KMS-11 (cell line): ENCODE results near the gene NPLOC4.

ENCODE experiments used
- H2AFZ ChIP-seq: fragments of 200-600 bp; sonication (generic); 2 replicates; pipeline ENCODE4 v1.6.1; 2016; ENCODE audit warnings: antibody characterized with exemption, mixed run types, low read depth
- H3K27ac ChIP-seq: fragments of 200-600 bp; sonication (generic); 2 replicates; pipeline ENCODE4 v1.6.1; 2016; ENCODE audit warnings: mild to moderate bottlenecking, mixed run types
- H3K27me3 ChIP-seq: fragments of 200-600 bp; sonication (generic); 2 replicates; pipeline ENCODE4 v1.6.1; 2017; ENCODE audit warnings: mild to moderate bottlenecking, low read depth, mixed run types, moderate library complexity; ENCODE audit not compliant: insufficient read depth
- H3K36me3 ChIP-seq: fragments of 200-600 bp; sonication (generic); 2 replicates; pipeline ENCODE4 v1.6.1; 2017; ENCODE audit warnings: mild to moderate bottlenecking, mixed run types; ENCODE audit not compliant: insufficient read depth
- H3K4me1 ChIP-seq: fragments of 200-600 bp; sonication (generic); 2 replicates; pipeline ENCODE4 v1.6.1; 2016; ENCODE audit warnings: mild to moderate bottlenecking, low read depth, mixed run types; ENCODE audit not compliant: poor library complexity, severe bottlenecking
- H3K4me2 ChIP-seq: fragments of 200-600 bp; sonication (generic); 2 replicates; pipeline ENCODE4 v1.7.0; 2016; ENCODE audit warnings: mild to moderate bottlenecking, mixed run types
- H3K4me3 ChIP-seq: fragments of 200-600 bp; sonication (generic); IDR thresholded peaks from 2 replicates; pipeline ENCODE4 v1.6.1; 2017; ENCODE audit warnings: low read depth, low read length, mixed read lengths; ENCODE audit not compliant: insufficient read depth
- H3K79me2 ChIP-seq: fragments of 200-600 bp; sonication (generic); 2 replicates; pipeline ENCODE4 v1.6.1; 2016; ENCODE audit warnings: low read depth, mixed run types; ENCODE audit not compliant: insufficient read depth
- H3K9ac ChIP-seq: fragments of 200-600 bp; sonication (generic); 2 replicates; pipeline ENCODE4 v1.6.1; 2016; ENCODE audit warnings: mild to moderate bottlenecking, mixed run types
- H4K20me1 ChIP-seq: fragments of 200-600 bp; sonication (generic); 2 replicates; pipeline ENCODE4 v1.6.1; 2016; ENCODE audit warnings: mild to moderate bottlenecking, mixed run types; ENCODE audit not compliant: insufficient read depth
- TF ChIP-seq, protein P1 (sequence below): fragments of 200-600 bp; sonication (generic); conservative IDR thresholded peaks from 2 replicates; pipeline ENCODE4 v1.6.1; 2017; ENCODE audit warnings: low read depth, mild to moderate bottlenecking, antibody characterized with exemption, low read length, moderate library complexity, mixed read lengths

The NPLOC4 gene

DNA sequence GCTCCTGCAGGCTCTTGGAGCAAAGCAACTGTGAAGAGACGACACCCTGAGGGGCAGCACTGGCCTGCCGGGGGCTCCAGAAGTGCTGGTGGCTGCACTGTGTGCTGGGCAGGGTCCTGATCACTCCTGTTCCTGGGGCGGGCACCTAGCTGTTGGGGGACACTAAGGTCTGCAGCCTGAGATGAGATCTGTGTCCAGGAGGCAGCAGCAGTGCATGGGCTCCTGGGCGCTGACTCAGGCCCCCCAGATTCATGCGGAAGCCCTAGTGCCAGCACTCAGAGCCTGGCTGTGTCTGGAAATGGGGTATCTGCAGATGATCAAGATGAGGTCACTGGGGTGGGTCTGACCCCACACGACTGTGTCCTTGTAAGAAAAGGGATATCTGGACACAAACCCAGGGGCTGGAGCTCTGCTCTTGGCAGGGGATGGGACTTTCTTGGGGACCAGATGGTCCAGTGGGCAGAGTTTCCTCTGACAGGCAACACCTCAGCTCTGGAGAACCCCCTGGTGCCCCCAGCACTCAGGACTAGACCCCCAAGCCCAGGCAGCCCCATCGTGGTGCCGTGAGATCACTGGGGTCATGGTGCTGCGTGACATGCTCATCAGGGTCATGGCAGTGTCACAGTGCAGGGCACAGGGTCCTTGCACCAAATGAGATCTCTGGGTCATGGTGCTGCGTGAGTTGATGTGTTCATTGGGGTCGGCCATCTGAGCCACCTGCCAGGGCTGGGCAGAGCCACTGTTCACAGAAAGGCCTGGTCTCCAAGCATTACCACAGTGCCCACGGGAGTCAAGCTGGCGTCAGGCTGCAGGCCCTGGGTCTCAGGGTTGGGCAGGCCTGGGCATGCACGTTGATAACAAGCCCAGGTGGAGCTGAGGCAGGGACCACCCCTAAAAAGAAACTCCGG, 94.2 kb downstream of the NPLOC4 start:
- Histone ChIP-seq H4K20me1 (no peaks in the 10 kb centered on the region), H3K27ac (no peak overlapping the region), H3K4me2 (no peak overlapping the region), H3K36me3 (no peaks in the 10 kb centered on the region; the same call in 1 of the 2 replicates), H3K4me3 (no peak overlapping the region), H3K27me3 (no peaks in the 10 kb centered on the region), H3K79me2 (no peaks in the 10 kb centered on the region), H2AFZ (no peak overlapping the region), H3K9ac (no peak overlapping the region), H3K4me1 (no peaks in the 10 kb centered on the region)
- TF ChIP-seq, protein P1, sequence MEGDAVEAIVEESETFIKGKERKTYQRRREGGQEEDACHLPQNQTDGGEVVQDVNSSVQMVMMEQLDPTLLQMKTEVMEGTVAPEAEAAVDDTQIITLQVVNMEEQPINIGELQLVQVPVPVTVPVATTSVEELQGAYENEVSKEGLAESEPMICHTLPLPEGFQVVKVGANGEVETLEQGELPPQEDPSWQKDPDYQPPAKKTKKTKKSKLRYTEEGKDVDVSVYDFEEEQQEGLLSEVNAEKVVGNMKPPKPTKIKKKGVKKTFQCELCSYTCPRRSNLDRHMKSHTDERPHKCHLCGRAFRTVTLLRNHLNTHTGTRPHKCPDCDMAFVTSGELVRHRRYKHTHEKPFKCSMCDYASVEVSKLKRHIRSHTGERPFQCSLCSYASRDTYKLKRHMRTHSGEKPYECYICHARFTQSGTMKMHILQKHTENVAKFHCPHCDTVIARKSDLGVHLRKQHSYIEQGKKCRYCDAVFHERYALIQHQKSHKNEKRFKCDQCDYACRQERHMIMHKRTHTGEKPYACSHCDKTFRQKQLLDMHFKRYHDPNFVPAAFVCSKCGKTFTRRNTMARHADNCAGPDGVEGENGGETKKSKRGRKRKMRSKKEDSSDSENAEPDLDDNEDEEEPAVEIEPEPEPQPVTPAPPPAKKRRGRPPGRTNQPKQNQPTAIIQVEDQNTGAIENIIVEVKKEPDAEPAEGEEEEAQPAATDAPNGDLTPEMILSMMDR = no peak

DNA sequence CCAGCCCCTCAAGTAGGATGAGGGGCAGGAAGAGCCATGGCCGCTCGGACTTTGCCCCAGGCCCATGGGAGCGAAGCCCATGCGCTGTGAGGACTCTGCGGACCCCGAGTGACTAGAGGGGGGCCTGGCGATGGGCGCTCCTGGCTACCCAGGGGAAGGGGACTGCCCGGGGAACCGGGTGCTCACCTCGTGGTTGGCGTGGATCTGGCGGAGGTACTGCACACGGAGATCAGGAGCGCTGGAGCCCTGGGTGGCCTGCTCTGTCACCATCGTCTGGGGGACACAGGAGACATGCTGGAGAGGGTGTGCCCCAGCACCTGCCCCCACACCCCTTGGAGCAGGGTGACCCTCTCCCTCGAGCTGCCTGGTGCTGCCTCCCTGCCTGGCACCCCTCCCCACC, 95.8 kb downstream of the NPLOC4 start:
- Histone ChIP-seq H3K27me3 (no peaks in the 10 kb centered on the region), H3K79me2 (no peaks in the 10 kb centered on the region), H3K4me1 (no peaks in the 10 kb centered on the region), H3K9ac (no peak overlapping the region), H3K36me3 (no peaks in the 10 kb centered on the region; the same call in 1 of the 2 replicates), H4K20me1 (no peaks in the 10 kb centered on the region), H3K4me3 (no peak overlapping the region), H3K4me2 (no peak overlapping the region), H3K27ac (no peak overlapping the region), H2AFZ (no peak overlapping the region)
- TF ChIP-seq, protein P1 = no peak

DNA sequence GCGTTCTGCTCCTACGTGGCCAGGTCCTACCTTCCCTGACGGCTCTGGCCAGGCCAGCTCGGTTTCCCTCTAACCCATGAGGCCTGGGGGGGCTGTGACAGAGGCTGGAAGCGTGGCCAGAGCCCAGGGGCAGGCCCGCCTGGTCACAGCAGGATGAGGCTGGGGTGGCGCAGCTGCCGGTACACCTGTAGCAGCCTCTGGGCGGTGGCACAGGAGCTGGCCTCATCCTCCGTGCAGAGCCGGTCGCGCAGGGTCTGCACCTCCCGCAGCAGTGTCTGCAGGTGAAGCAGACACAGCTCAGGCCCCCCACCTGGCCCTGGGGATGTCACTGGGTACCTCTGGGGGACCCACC, 96.3 kb downstream of the NPLOC4 start:
- no peak overlapping the region for H3K4me3 ChIP-seq
- H3K27ac ChIP-seq = no peak overlapping the region
- H3K4me1 ChIP-seq = no peaks in the 10 kb centered on the region
- H2AFZ ChIP-seq = no peak overlapping the region
- H3K4me2 ChIP-seq = no peak overlapping the region
- H3K9ac ChIP-seq = no peak overlapping the region
- TF ChIP-seq, protein P1 = no peak
- H3K79me2 ChIP-seq = no peaks in the 10 kb centered on the region
- H3K27me3 ChIP-seq = no peaks in the 10 kb centered on the region
- H3K36me3 ChIP-seq = no peaks in the 10 kb centered on the region; the same call in 1 of the 2 replicates
- H4K20me1 ChIP-seq = no peaks in the 10 kb centered on the region

GRCh38 chr17:81539961-81540675, 96.8 kb downstream of the NPLOC4 start:
- TF ChIP-seq, protein P1 = no peak
- H2AFZ ChIP-seq = no peak overlapping the region
- H3K4me1 ChIP-seq = no peaks in the 10 kb centered on the region
- H3K36me3 ChIP-seq = no peaks in the 10 kb centered on the region; the same call in 1 of the 2 replicates
- H3K79me2 ChIP-seq = no peaks in the 10 kb centered on the region
- H3K27ac ChIP-seq = no peak overlapping the region
- H3K9ac ChIP-seq = no peak overlapping the region
- H4K20me1 ChIP-seq = no peaks in the 10 kb centered on the region
- no peak overlapping the region for H3K4me2 ChIP-seq
- no peak overlapping the region for H3K4me3 ChIP-seq
- H3K27me3 ChIP-seq = no peaks in the 10 kb centered on the region
